Mesenchymal stem cell (in vitro differentiated cells and primary cell): ENCODE results near the gene CTSE.

Source experiments
- DNase-seq: peaks from one replicate; pipeline ENCODE4 v3.0.0-alpha.2; 2013
- H2AFZ ChIP-seq: one replicate; pipeline ENCODE4 v1.6.1; 2013; ENCODE audit warnings: low read depth, mild to moderate bottlenecking, control low read depth, inconsistent platforms, low read length, moderate library complexity
- H2AK5ac ChIP-seq: 2 replicates; pipeline ENCODE4 v1.6.1; 2013; ENCODE audit warnings: low read length, moderate library complexity, mild to moderate bottlenecking, inconsistent platforms; ENCODE audit not compliant: severe bottlenecking
- H2BK120ac ChIP-seq: one replicate; pipeline ENCODE4 v1.6.1; 2013; ENCODE audit warnings: low read depth, mild to moderate bottlenecking, inconsistent platforms, low read length, moderate library complexity
- H2BK12ac ChIP-seq, 2 experiments: one replicate each; pipeline ENCODE4 v1.6.1; 2013; ENCODE audit warnings: inconsistent platforms in 2 of 2, low read length in 2 of 2, mild to moderate bottlenecking in 2 of 2, moderate library complexity in 2 of 2, control low read depth in 1 of 2
- H2BK15ac ChIP-seq: one replicate; pipeline ENCODE4 v1.6.1; 2013; ENCODE audit warnings: mild to moderate bottlenecking, low read depth, inconsistent platforms; ENCODE audit not compliant: poor library complexity, severe bottlenecking
- H2BK5ac ChIP-seq: 2 replicates; pipeline ENCODE4 v1.6.1; 2013; ENCODE audit warnings: low read depth, mild to moderate bottlenecking, low read length, control low read depth, inconsistent platforms; ENCODE audit not compliant: poor library complexity, severe bottlenecking
- H3K14ac ChIP-seq, 2 experiments: one replicate each; pipeline ENCODE4 v1.6.1; 2013; ENCODE audit warnings: inconsistent platforms in 2 of 2, low read length in 2 of 2, control low read depth in 1 of 2, mild to moderate bottlenecking in 1 of 2, moderate library complexity in 1 of 2
- H3K18ac ChIP-seq, 2 experiments: one replicate each; pipeline ENCODE4 v1.6.1; 2013; ENCODE audit warnings: inconsistent platforms in 2 of 2, low read length in 2 of 2, control low read depth in 1 of 2, low read depth in 1 of 2, mild to moderate bottlenecking in 1 of 2
- H3K23ac ChIP-seq, 2 experiments: one replicate each; pipeline ENCODE4 v1.6.1; 2013; ENCODE audit warnings: inconsistent platforms in 2 of 2, low read length in 2 of 2, mild to moderate bottlenecking in 2 of 2, moderate library complexity in 2 of 2, control low read depth in 1 of 2
- H3K27ac ChIP-seq: 2 replicates; pipeline ENCODE4 v1.5.1; 2013; ENCODE audit warnings: mild to moderate bottlenecking, moderate library complexity, low read length, control low read depth, inconsistent platforms; ENCODE audit not compliant: poor library complexity, severe bottlenecking
- H3K27me3 ChIP-seq, 2 experiments: 2 replicates each; pipeline versions ENCODE4 v1.6.1 to v1.7.0; 2013; ENCODE audit warnings: low read length in 2 of 2, mild to moderate bottlenecking in 2 of 2, moderate library complexity in 2 of 2, control low read depth in 1 of 2, inconsistent platforms in 1 of 2; ENCODE audit not compliant: control insufficient read depth in 1 of 2, insufficient read depth in 1 of 2
- H3K36me3 ChIP-seq, 2 experiments: 2 replicates each; pipeline versions ENCODE4 v1.6.1 to v1.7.0; 2013; ENCODE audit warnings: low read length in 2 of 2, control low read depth in 1 of 2, inconsistent platforms in 1 of 2, low read depth in 1 of 2, mild to moderate bottlenecking in 1 of 2; ENCODE audit not compliant: insufficient read depth in 2 of 2, control insufficient read depth in 1 of 2
- H3K4ac ChIP-seq, 2 experiments: one replicate each; pipeline ENCODE4 v1.6.1; 2013; ENCODE audit warnings: inconsistent platforms in 2 of 2, low read length in 2 of 2, mild to moderate bottlenecking in 2 of 2, moderate library complexity in 2 of 2, control low read depth in 1 of 2, low read depth in 1 of 2
- H3K4me1 ChIP-seq: 2 replicates; pipeline ENCODE4 v1.6.1; 2013; ENCODE audit warnings: low read depth, low read length, control low read depth; ENCODE audit not compliant: control insufficient read depth, insufficient read depth
- H3K4me2 ChIP-seq: 2 replicates; pipeline ENCODE4 v1.6.1; 2013; ENCODE audit warnings: low read length, mild to moderate bottlenecking, inconsistent platforms; ENCODE audit not compliant: poor library complexity, severe bottlenecking
- H3K4me3 ChIP-seq, 2 experiments: 2 replicates each; pipeline versions ENCODE4 v1.5.1 to v1.7.0; 2013; ENCODE audit warnings: low read length in 2 of 2, mild to moderate bottlenecking in 2 of 2, control low read depth in 1 of 2, low read depth in 1 of 2; ENCODE audit not compliant: insufficient read depth in 1 of 2
- H3K79me1 ChIP-seq: replicated peaks from 2 replicates; pipeline ENCODE4 v1.6.1; 2013; ENCODE audit warnings: mild to moderate bottlenecking, control low read depth, low read length, inconsistent platforms; ENCODE audit not compliant: poor library complexity, severe bottlenecking
- H3K9ac ChIP-seq: 2 replicates; pipeline ENCODE4 v1.7.0; 2013; ENCODE audit warnings: mild to moderate bottlenecking, low read length, moderate library complexity
- H3K9me3 ChIP-seq: 2 replicates; pipeline ENCODE4 v1.7.0; 2013; ENCODE audit warnings: mild to moderate bottlenecking, low read length; ENCODE audit not compliant: control insufficient read depth
- H4K8ac ChIP-seq: one replicate; pipeline ENCODE4 v1.6.1; 2013; ENCODE audit warnings: inconsistent platforms, mild to moderate bottlenecking, low read length, moderate library complexity
- H4K91ac ChIP-seq: one replicate; pipeline ENCODE4 v1.6.1; 2013; ENCODE audit warnings: mild to moderate bottlenecking, low read length, inconsistent platforms
- WGBS: methylation state at CpG from one replicate; pipeline ENCODE4 v1.1.7; 2013; ENCODE audit warnings: mixed read lengths; 5-methylcytosine and 5-hydroxymethylcytosine counted together

Gene CTSE

DNA sequence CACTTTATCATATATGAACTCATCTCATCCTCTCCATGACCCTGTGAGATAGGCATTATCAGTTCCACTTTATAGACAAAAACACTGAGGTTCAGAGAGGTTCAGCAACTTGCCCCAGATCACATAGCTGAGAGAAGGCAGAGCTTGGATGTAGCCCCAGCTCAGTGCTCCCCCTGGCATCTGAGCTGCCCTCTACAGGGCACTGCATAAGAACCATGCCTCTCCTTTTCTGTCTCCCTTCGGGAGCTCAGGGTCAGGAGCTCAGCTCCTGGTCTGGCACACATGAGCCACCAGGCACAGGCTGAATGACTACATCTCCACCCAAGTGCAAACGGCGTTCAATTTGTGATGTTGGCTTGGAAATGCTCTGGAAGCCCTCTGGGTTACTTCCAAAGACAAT, 37.4 kb downstream of the CTSE start:
- no peak for DNase-seq
- Histone ChIP-seq H3K27ac (no peak overlapping the region), H3K14ac (no peak overlapping the region), H2BK15ac (no peak overlapping the region), H2AK5ac (no peak overlapping the region), H3K4me3 (no peak overlapping the region), H3K79me1 (no peaks in the 10 kb centered on the region), H4K8ac (no peak overlapping the region), H2BK120ac (no peak overlapping the region), H4K91ac (no peak overlapping the region), H2BK12ac (no peak overlapping the region), H3K9ac (no peak overlapping the region), H3K9me3 (no peaks in the 10 kb centered on the region), H3K36me3 (peaks cover 0 to 34% of the 10 kb centered on the region in 2 experiments), H3K4ac (no peak overlapping the region), H3K27me3 (no peaks in the 10 kb centered on the region), H3K23ac (no peak overlapping the region), H3K4me2 (no peak overlapping the region), H2AFZ (no peak overlapping the region), H2BK5ac (no peak overlapping the region), H3K18ac (no peak overlapping the region), H3K4me1 (peaks cover 13% of the 10 kb centered on the region)
- 89% methylated on average over 3 of the region's 3 CpGs for WGBS

DNA sequence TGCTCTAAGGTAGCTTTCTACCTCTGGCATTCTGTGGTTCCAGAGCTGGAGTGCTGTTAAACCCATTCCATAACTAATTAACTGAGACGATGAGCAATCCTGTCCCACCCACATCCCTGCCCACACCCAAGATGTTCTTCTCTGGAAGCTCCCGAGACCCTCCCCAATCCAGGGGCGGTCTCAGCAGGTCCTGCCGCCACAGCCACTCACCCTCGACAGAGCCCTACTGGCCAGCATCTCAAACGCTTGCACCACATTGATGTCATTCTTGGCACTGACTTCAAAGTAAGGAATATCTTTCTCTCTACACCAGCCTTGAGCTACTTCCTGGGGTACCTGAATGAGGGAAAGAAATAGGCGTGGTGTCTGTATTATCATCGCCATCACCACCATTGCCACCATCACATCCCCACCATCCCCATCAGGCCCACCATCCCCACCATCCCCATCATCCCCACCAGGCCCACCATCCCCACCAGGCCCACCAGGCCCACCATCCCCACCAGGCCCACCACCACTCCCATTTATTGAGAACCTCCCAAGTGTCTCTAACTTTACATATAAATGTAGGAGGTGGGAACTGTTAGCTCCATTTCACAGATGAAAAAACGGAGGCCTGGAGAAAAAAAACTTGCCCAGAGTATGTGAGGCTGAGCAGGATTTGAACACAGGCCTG, 38.2 kb downstream of the CTSE start:
- Histone ChIP-seq H3K4ac (no peak overlapping the region), H3K14ac (no peak overlapping the region), H3K79me1 (no peaks in the 10 kb centered on the region), H3K18ac (no peak overlapping the region), H2AK5ac (peak overlapping the region; percentile 2), H3K4me3 (no peak overlapping the region), H2BK12ac (no peak overlapping the region), H2BK120ac (no peak overlapping the region), H3K27me3 (no peaks in the 10 kb centered on the region), H2BK15ac (no peak overlapping the region), H2BK5ac (no peak overlapping the region), H4K8ac (no peak overlapping the region), H3K27ac (no peak overlapping the region), H3K9ac (no peak overlapping the region), H3K23ac (no peak overlapping the region), H2AFZ (no peak overlapping the region), H3K36me3 (peaks cover 0 to 28% of the 10 kb centered on the region in 2 experiments), H3K4me2 (no peak overlapping the region), H3K4me1 (peaks cover 13% of the 10 kb centered on the region), H4K91ac (no peak overlapping the region), H3K9me3 (no peaks in the 10 kb centered on the region)
- 96% methylated on average over 9 of the region's 9 CpGs for WGBS
- no peak for DNase-seq

DNA sequence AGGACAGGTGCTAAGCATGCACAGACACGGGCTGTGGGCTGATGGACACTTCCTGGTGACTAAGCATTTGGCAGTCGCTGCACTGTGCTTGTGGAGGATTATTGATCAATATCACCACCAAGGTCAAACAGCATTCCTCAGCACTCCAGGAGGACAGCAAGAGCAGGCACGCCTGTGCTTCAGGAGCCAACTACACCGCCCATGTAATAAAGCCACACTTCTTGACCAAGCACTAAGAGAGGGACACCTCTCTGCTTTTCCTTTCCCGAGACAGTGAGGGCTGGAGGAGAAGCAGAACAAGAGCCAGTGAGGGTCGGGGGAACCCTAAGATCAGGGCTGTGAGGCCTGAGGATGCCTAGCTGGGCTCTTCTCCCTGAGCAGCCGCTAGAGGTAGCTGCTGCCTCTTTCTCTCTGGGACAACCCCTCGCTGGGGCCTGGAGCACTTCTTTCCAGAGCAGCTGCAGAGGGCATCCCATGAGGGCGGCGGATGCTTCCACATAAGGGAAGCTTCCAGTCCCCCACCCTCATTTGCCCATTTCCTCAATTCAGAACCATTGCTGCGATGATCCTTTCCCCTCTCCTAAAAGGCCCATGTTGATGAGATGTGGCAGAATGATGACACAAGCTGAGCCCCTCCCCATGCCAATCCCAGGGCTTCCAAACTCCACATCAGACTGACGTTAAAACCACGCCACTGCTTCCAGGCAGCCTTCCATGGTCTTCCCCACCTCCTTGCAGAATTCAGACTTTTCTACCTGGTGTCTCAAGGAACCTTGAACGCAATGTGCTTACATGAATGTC, 39.6 kb downstream of the CTSE start:
- Histone ChIP-seq H3K4ac (no peak overlapping the region), H2AK5ac (peak overlapping the region; percentile 10), H3K4me2 (no peak overlapping the region), H3K79me1 (no peaks in the 10 kb centered on the region), H3K23ac (no peak overlapping the region), H3K36me3 (peaks cover 0 to 21% of the 10 kb centered on the region in 2 experiments), H3K27ac (no peak overlapping the region), H3K14ac (no peak overlapping the region), H3K4me1 (peaks cover 13% of the 10 kb centered on the region), H3K4me3 (no peak overlapping the region), H3K18ac (no peak overlapping the region), H2BK120ac (no peak overlapping the region), H2BK12ac (no peak overlapping the region), H4K91ac (no peak overlapping the region), H2BK5ac (no peak overlapping the region), H3K9me3 (no peaks in the 10 kb centered on the region), H2AFZ (no peak overlapping the region), H4K8ac (no peak overlapping the region), H3K27me3 (no peaks in the 10 kb centered on the region), H3K9ac (no peak overlapping the region), H2BK15ac (no peak overlapping the region)
- WGBS: 40% methylated on average over 13 of the region's 14 CpGs
- peak; percentile 64 for DNase-seq

DNA sequence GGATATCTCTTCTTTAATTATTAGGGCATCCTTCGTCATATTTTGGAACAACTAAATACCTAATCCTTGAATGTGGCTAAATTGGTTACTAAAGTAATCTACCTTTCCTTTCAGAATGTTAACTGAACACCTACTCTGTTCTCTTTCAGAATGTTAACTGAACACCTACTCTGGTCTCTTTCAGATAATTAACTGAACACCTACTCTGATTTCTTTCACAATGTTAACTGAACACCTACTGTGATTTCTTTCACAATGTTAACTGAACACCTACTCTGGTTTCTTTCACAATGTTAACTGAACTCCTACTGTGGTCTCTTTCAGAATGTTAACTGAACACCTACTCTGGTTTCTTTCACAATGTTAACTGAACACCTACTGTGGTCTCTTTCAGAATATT, 42.4 kb downstream of the CTSE start:
- no peak for DNase-seq
- no peak overlapping the region for H3K18ac ChIP-seq
- no peak overlapping the region for H2BK120ac ChIP-seq
- no peak overlapping the region for H4K91ac ChIP-seq
- no peak overlapping the region for H3K14ac ChIP-seq
- no peak overlapping the region for H3K27ac ChIP-seq
- WGBS: 38% methylated on average over 1 of the region's 1 CpG
- no peak overlapping the region for H4K8ac ChIP-seq
- no peak overlapping the region for H3K4ac ChIP-seq
- H3K9ac ChIP-seq: no peak overlapping the region
- H3K79me1 ChIP-seq: no peaks in the 10 kb centered on the region
- no peak overlapping the region for H2BK12ac ChIP-seq
- H3K4me3 ChIP-seq: no peak overlapping the region
- H2AFZ ChIP-seq: no peak overlapping the region
- H2AK5ac ChIP-seq: no peak overlapping the region
- no peak overlapping the region for H3K23ac ChIP-seq
- H2BK5ac ChIP-seq: no peak overlapping the region
- no peak overlapping the region for H2BK15ac ChIP-seq
- no peak overlapping the region for H3K4me2 ChIP-seq
- H3K36me3 ChIP-seq: peaks cover 0 to 25% of the 10 kb centered on the region in 2 experiments
- peaks cover 16% of the 10 kb centered on the region for H3K4me1 ChIP-seq
- no peaks in the 10 kb centered on the region for H3K9me3 ChIP-seq
- no peaks in the 10 kb centered on the region for H3K27me3 ChIP-seq
